NB4 (cell line): ENCODE data around the gene NTHL1.

Experiments used
- CTCF ChIP-seq: IDR thresholded peaks from one replicate; pipeline ENCODE4 v1.5.1; 2012; ENCODE audit warnings: low read depth, low read length
- MAX ChIP-seq: IDR thresholded peaks from 2 replicates; pipeline ENCODE4 v1.6.1; 2011; ENCODE audit warnings: low read depth, low read length
- POLR2A ChIP-seq: IDR thresholded peaks from 2 replicates; pipeline ENCODE4 v1.6.1; 2011; ENCODE audit warnings: mild to moderate bottlenecking; ENCODE audit not compliant: insufficient read length; ENCODE audit errors: extremely low read depth

DNA sequence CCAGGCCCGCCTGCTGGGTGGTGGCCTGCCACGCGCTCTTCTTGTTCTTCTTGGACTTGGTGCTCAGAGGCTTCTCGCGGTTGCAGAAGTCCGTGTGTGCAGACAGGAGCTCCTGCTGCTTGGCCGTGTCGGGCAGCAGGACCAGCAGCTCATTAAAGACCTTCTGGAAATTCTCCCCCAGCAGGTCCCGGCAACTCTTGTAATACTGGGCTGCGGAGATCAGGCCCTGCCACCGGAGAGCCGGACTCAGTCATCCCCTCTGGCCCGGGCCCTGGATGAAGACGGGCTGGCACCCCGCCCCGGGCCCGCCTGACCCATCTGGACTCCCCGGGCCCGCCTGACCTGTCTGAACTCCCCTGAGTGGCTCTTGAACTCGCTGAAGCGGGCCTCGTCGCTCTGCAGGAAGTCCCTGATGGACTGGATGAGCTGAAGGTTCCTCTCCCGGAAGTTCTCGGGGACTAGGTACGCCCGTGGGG lies 49.2 kb downstream of the NTHL1 start:
- TF ChIP-seq CTCF = no peak
- no peak for TF ChIP-seq POLR2A
- no peak for TF ChIP-seq MAX
